HG02763 (cell line): ENCODE measurements around the gene ADAMTSL2.

ENCODE experiments used
- ATAC-seq: cut with Tn5 transposase; IDR thresholded peaks from one replicate; pipeline ENCODE4 v1.9.1; 2021; ENCODE audit warnings: mild to moderate bottlenecking, moderate library complexity; ENCODE audit not compliant: unreplicated experiment

Gene ADAMTSL2

DNA sequence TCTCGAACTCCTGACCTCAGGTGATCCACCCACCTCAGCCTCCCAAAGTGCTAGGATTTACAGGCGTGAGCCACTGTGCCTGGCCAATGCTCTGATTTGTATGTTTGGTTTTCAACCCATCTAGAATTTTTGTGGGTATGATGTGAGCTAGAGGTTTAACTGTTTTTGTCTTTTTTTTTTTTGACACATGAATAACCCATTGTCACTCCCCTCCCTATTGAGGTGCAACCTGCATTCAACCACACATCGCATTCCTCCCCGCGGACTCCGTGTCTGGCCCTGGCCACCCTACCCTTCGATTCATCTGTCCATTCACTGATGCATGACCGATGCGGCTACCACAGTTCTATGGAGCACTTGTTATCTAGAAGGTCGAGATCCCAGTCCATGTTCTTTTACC, 84.2 kb downstream of the ADAMTSL2 start:
- no peak for ATAC-seq

GRCh38 chr9:133619791-133620190, 85.3 kb downstream of the ADAMTSL2 start:
- no peak for ATAC-seq

- no peak for ATAC-seq
Measured at GRCh38 chr9:133621725-133622267, 87.3 kb downstream of the ADAMTSL2 start.

DNA sequence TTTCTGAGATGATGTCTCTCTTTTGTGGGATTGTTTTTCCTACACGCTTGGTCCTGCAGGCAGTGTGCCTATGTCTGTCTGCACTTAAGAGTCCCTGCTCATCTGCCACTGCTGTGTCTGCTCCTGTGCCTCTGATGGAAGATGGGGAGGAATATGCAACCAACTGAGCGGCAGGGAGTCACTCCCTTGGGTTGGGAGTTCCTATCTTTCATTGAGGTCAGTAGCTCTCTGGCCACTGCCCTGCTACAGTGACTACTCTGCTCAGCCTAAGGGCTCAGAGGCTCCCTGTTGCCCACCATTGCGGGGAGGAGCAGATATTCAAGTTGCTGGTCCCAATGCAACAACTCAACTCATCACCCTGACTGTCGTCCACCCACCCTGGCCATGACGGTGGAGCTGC, 88.1 kb downstream of the ADAMTSL2 start:
- no peak for ATAC-seq
